ENCODE results near the gene DGKG. TPM values are rescaled to one million over a fixed set of nuclear protein-coding genes. Genes with fewer than 3 reads are reported as not detected.

DGKG gene
- total and polyA plus RNA-seq, 2 of the 8 experiments (the other 6 are each of a cell fraction or from before 2014, with no cell fraction given) = 0.30 to 0.48 TPM

GRCh38 chr3:186382217-186382885, 20.3 kb upstream of the DGKG start (continued):
- no peak for TF ChIP-seq RBBP5 (IDR thresholded peaks at IDR 0.05; ENCODE audit: borderline replicate concordance, low read depth, low read length)
- no peak for TF ChIP-seq CBX8 (IDR thresholded peaks at IDR 0.05; ENCODE audit: borderline replicate concordance, low read depth, low read length)
- no peak for TF ChIP-seq CBX5 (IDR thresholded peaks at IDR 0.05; ENCODE audit: low read depth, low read length)
